Fibroblast of lung (primary cell): Measurements from ENCODE around the gene TOMM7. TPM values are rescaled to one million over a fixed set of nuclear protein-coding genes. Genes with fewer than 3 reads are reported as not detected.

Experiments
- DNase-seq, 2 donors: peaks; one replicate each; pipeline versions ENCODE4 v3.0.0 to v3.0.0-alpha.2; 2010; ENCODE audit warnings: low read depth in 2 of 2
- H2AFZ ChIP-seq: 2 replicates; pipeline ENCODE4 v1.5.1; 2012; ENCODE audit warnings: low read length, control low read depth, inconsistent platforms
- H3K27ac ChIP-seq: 2 replicates; pipeline ENCODE4 v1.5.1; 2011; ENCODE audit warnings: low read length, control low read depth; ENCODE audit not compliant: insufficient read depth
- H3K27me3 ChIP-seq: 2 replicates; pipeline ENCODE4 v1.5.1; 2011; ENCODE audit warnings: mild to moderate bottlenecking, low read length; ENCODE audit not compliant: control insufficient read depth, insufficient read depth
- H3K36me3 ChIP-seq: 2 replicates; pipeline ENCODE4 v1.5.1; 2011; ENCODE audit warnings: low read length; ENCODE audit not compliant: control insufficient read depth, insufficient read depth
- H3K4me1 ChIP-seq: 2 replicates; pipeline ENCODE4 v1.5.1; 2011; ENCODE audit warnings: low read length; ENCODE audit not compliant: control insufficient read depth, insufficient read depth; ENCODE audit errors: extremely low read depth
- H3K4me2 ChIP-seq: 2 replicates; pipeline ENCODE4 v1.5.1; 2011; ENCODE audit warnings: low read length, control low read depth; ENCODE audit not compliant: insufficient read depth; ENCODE audit errors: extremely low read depth
- H3K4me3 ChIP-seq, 4 experiments: fragments of 200-600 bp in 1 of 4; sonication (generic) in 1 of 4; replicated peaks in 1 of 4; 2 replicates each; pipeline ENCODE4 v1.5.1; 2011 to 2016; ENCODE audit warnings: low read length in 4 of 4, low read depth in 3 of 4, mild to moderate bottlenecking in 3 of 4, control low read depth in 2 of 4, inconsistent platforms in 1 of 4, mixed read lengths in 1 of 4; ENCODE audit not compliant: insufficient read depth in 1 of 4; ENCODE audit errors: control extremely low read depth in 1 of 4
- H3K79me2 ChIP-seq: 2 replicates; pipeline ENCODE4 v1.5.1; 2012; ENCODE audit warnings: mild to moderate bottlenecking, low read length, inconsistent platforms; ENCODE audit not compliant: control insufficient read depth, insufficient read depth
- H3K9ac ChIP-seq: 2 replicates; pipeline ENCODE4 v1.5.1; 2011; ENCODE audit warnings: mild to moderate bottlenecking, low read length, control low read depth; ENCODE audit not compliant: insufficient read depth
- H3K9me3 ChIP-seq: 2 replicates; pipeline ENCODE4 v1.5.1; 2012; ENCODE audit warnings: low read depth, low read length; ENCODE audit not compliant: control insufficient read depth, insufficient read depth
- H4K20me1 ChIP-seq: 2 replicates; pipeline ENCODE4 v1.5.1; 2011; ENCODE audit warnings: low read length; ENCODE audit not compliant: control insufficient read depth, insufficient read depth; ENCODE audit errors: extremely low read depth
- CTCF ChIP-seq, 2 donors: IDR thresholded peaks in 1 of 2; conservative IDR thresholded peaks in 1 of 2; 1 replicate in 1 of 2; 2 replicates in 1 of 2; pipeline ENCODE4 v1.5.1; 2011 to 2012; ENCODE audit warnings: low read length in 2 of 2, control low read depth in 1 of 2, inconsistent platforms in 1 of 2, low read depth in 1 of 2, mild to moderate bottlenecking in 1 of 2
- EZH2 ChIP-seq: IDR thresholded peaks from 2 replicates; pipeline ENCODE4 v1.5.1; 2012; ENCODE audit warnings: low read length, control low read depth, mild to moderate bottlenecking; ENCODE audit errors: missing control alignments
- polyA plus RNA-seq, 2 donors: library from polyadenylated mRNA; depleted of rRNA in 1 of 2; stranded (reverse) in 1 of 2; unstranded in 1 of 2; fragments of >200 nt; gene quantifications; 2 replicates each; pipeline ENCODE4 v1.2.1, GENCODE V29; 2011 to 2012; ENCODE audit warnings: missing spikeins in 1 of 2
- total RNA-seq: library from RNA; depleted of rRNA; stranded (reverse); fragments of >200 nt; gene quantifications from 2 replicates; pipeline ENCODE4 v1.2.1, GENCODE V29; 2014

TOMM7 gene
- total and polyA plus RNA-seq, 2 donors (not counting 1 experiment from before 2014, with no cell fraction given), result 239 to 275 TPM

- no peak overlapping the region for H3K4me3 ChIP-seq
- no peaks in the 10 kb centered on the region for H4K20me1 ChIP-seq
- no peaks in the 10 kb centered on the region for H3K9me3 ChIP-seq
- H3K4me1 ChIP-seq, result no peaks in the 10 kb centered on the region
- H3K9ac ChIP-seq, result no peak overlapping the region
- H3K27me3 ChIP-seq, result no peaks in the 10 kb centered on the region
- no peak overlapping the region for H3K4me2 ChIP-seq
- no peak overlapping the region for H2AFZ ChIP-seq
- no peak for TF ChIP-seq EZH2
- TF ChIP-seq CTCF (conservative IDR thresholded peaks at IDR 0.05 in 1 of 2, IDR thresholded peaks at IDR 0.05 in 1 of 2; ENCODE audit: low read depth in 1 of 2, low read length in 2 of 2), result no peak
- H3K36me3 ChIP-seq, result no peaks in the 10 kb centered on the region
- no peak for DNase-seq
- H3K79me2 ChIP-seq, result no peaks in the 10 kb centered on the region
- no peak overlapping the region for H3K27ac ChIP-seq
Measured at GRCh38 chr7:22843681-22844309, 21.1 kb upstream of the TOMM7 start.

DNA sequence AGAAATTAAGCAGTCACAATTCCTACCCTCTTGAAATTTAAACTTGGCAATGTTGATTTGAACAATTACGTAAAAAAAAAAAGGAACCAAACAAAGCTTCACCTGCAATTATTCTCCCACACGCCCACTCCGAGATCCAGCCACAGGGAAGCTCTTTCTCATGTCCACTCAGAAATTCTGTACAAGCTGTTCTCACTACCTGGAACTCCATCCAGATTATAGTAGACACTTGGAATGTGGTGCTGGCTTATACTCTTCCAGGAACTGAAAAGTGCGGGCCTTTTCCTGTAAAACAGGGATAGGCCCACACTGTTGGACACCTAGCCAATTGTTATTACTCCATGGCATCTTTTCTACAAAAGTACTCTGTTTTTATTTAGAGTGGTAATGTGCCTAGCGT lies 20.3 kb upstream of the TOMM7 start:
- no peak overlapping the region for H2AFZ ChIP-seq
- H3K4me2 ChIP-seq, result no peak overlapping the region
- no peaks in the 10 kb centered on the region for H3K79me2 ChIP-seq
- H3K9ac ChIP-seq, result no peak overlapping the region
- no peaks in the 10 kb centered on the region for H3K9me3 ChIP-seq
- H4K20me1 ChIP-seq, result no peaks in the 10 kb centered on the region
- no peak overlapping the region for H3K4me3 ChIP-seq
- TF ChIP-seq EZH2 (no peak), CTCF (conservative IDR thresholded peaks at IDR 0.05 in 1 of 2, IDR thresholded peaks at IDR 0.05 in 1 of 2; ENCODE audit: low read depth in 1 of 2, low read length in 2 of 2) (no peak)
- H3K4me1 ChIP-seq, result no peaks in the 10 kb centered on the region
- no peak for DNase-seq
- H3K36me3 ChIP-seq, result no peaks in the 10 kb centered on the region
- no peak overlapping the region for H3K27ac ChIP-seq
- no peaks in the 10 kb centered on the region for H3K27me3 ChIP-seq

DNA sequence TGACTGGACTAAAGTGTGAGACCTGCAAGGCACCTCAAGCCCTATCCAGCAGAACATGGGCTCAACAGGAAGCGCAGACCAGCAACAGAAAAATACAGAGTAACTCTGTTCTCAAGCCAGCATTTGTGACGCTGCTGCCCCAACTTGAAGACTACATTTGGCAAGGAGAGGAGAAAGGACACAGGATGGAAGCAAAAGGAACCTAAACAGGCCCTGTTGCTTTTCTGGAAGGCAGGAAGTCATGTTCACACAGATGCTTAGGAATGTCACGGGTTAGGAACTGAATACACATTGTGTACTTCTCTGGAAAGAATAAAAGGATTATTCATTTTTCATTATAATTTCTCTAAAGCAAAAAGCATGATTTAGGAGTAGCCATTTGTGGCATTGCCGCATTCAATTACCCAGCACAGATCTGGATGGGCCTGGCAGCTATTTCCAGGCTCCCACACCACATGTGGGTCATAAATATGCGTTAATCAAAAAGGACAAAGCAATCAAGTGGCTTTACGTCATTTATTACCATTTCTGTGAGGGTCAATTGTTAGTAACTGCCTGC lies 19.8 kb upstream of the TOMM7 start:
- Histone ChIP-seq H3K9ac (no peak overlapping the region), H3K4me3 (no peak overlapping the region), H3K27ac (no peak overlapping the region), H2AFZ (peak overlapping the region; percentile 81), H3K27me3 (no peaks in the 10 kb centered on the region), H3K4me1 (no peaks in the 10 kb centered on the region), H3K36me3 (no peaks in the 10 kb centered on the region), H3K9me3 (no peaks in the 10 kb centered on the region), H3K79me2 (no peaks in the 10 kb centered on the region), H4K20me1 (no peaks in the 10 kb centered on the region), H3K4me2 (no peak overlapping the region)
- DNase-seq, result no peak
- TF ChIP-seq EZH2 (no peak), CTCF (conservative IDR thresholded peaks at IDR 0.05 in 1 of 2, IDR thresholded peaks at IDR 0.05 in 1 of 2; ENCODE audit: low read depth in 1 of 2, low read length in 2 of 2) (no peak)
